Activated naive CD8-positive, alpha-beta T cell (primary cell): Measurements from ENCODE around the gene ALX3.

ENCODE experiments used
- H3K27ac Mint-ChIP-seq: one replicate; pipeline ENCODE4 v1.8.0; 2021; ENCODE audit warnings: mixed read lengths
- H3K27me3 Mint-ChIP-seq: one replicate; pipeline ENCODE4 v1.8.0; 2021; ENCODE audit warnings: mixed read lengths
- H3K36me3 Mint-ChIP-seq: one replicate; pipeline ENCODE4 v1.8.0; 2021; ENCODE audit warnings: mixed read lengths
- H3K4me1 Mint-ChIP-seq: one replicate; pipeline ENCODE4 v1.8.0; 2021; ENCODE audit warnings: low read depth, mixed read lengths
- H3K4me3 Mint-ChIP-seq: one replicate; pipeline ENCODE4 v1.8.0; 2021; ENCODE audit warnings: mild to moderate bottlenecking, mixed read lengths
- H3K9me3 Mint-ChIP-seq: one replicate; pipeline ENCODE4 v1.8.0; 2021; ENCODE audit warnings: low read depth, mixed read lengths

Gene ALX3

DNA sequence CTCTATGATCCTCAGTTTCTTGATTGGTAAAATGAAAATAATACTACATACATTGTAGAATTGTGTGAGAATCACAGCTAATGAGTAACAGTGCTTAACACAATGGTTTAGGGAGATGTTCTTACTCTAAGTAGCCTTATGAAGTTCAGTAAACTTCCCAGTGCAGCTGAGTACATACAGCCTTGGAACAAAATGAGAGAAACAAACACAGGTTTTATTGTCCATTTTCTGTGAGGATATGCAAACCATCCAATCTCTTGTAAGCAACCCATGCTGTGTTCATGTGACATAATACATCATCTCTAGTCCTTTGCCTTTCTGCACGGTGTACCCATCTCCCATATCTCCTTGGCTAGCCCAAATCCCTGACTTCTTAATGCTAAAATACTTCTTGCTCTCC is 50.7 kb downstream of the ALX3 start:
- no peaks in the 10 kb centered on the region for H3K27me3 Mint-ChIP-seq
- peak overlapping the region; percentile 16 for H3K27ac Mint-ChIP-seq
- peaks cover 15% of the 10 kb centered on the region for H3K36me3 Mint-ChIP-seq
- H3K4me1 Mint-ChIP-seq = no peaks in the 10 kb centered on the region
- no peak overlapping the region for H3K4me3 Mint-ChIP-seq
- H3K9me3 Mint-ChIP-seq = no peaks in the 10 kb centered on the region

DNA sequence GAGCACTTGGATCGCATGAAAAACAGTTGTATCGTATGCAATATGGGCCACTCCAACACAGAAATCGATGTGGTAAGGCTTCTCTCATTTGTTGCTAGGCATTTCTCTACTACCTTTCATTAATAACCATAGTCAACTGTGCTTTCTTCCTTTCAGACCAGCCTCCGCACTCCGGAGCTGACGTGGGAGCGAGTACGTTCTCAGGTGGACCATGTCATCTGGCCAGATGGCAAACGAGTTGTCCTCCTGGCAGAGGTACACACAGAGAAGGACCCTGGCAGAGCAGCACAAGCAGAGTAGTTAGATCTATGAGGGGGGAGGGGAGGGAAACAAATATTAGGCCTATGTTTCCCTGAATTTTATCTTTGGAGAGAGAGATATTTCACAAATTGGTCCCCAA is 52.1 kb downstream of the ALX3 start:
- H3K9me3 Mint-ChIP-seq = no peaks in the 10 kb centered on the region
- H3K27ac Mint-ChIP-seq = no peak overlapping the region
- no peaks in the 10 kb centered on the region for H3K4me1 Mint-ChIP-seq
- peaks cover 12% of the 10 kb centered on the region for H3K36me3 Mint-ChIP-seq
- no peak overlapping the region for H3K4me3 Mint-ChIP-seq
- no peaks in the 10 kb centered on the region for H3K27me3 Mint-ChIP-seq

DNA sequence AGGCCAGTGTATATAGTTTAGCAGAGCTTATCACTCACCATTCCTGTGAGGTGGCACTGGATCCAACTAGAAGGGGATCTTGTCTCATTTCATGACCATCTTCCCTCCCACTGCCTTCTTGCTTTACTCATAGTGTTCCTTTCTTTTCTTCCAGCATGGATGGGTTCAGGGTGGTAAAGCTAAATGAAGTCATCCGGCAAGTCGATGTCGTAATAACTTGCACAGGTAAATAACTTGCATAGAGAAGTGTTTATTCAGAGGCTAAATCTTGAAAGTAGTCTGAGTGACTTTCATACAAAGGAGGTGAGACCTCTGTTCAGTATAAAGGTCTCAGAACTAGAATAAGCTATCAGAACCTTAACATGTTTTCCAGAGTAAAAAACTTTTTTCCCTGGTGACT is 52.7 kb downstream of the ALX3 start:
- Mint-ChIP-seq H3K9me3 (no peaks in the 10 kb centered on the region), H3K27ac (no peak overlapping the region), H3K36me3 (peaks cover 13% of the 10 kb centered on the region), H3K27me3 (no peaks in the 10 kb centered on the region), H3K4me1 (no peaks in the 10 kb centered on the region), H3K4me3 (no peak overlapping the region)

DNA sequence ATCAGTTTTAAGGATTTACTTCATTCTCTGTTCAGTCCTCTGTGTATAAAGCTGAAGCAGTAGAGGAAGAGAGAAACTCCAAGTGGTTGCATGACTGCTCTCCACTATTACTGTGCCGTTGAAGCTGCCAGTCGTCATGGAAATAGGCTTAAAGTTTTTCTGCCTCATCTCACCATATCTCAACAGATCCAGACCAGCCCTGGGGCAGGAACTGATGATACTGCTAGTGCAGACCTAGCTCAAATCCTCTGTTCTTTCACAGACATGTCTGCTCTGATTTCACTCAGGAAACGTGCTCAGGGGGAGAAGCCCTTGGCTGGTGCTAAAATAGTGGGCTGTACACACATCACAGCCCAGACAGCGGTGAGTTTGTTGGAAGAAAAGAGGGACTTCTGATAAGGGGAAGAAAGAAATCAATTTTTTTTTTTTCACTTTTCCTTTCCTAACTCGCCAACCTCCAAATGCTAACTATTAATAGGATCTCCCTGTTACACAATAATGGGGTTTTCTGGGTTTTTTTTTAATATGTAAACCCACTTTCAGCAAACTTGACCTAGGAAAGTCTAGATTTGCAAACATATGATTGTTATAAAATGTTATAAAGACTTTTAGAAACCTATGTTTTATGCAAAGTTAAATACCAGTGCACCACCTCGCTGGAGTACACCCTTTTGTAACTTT is 58.2 kb downstream of the ALX3 start:
- H3K9me3 Mint-ChIP-seq = no peaks in the 10 kb centered on the region
- H3K36me3 Mint-ChIP-seq = peaks cover 13% of the 10 kb centered on the region
- no peaks in the 10 kb centered on the region for H3K27me3 Mint-ChIP-seq
- no peak overlapping the region for H3K27ac Mint-ChIP-seq
- no peak overlapping the region for H3K4me3 Mint-ChIP-seq
- peaks cover 2% of the 10 kb centered on the region for H3K4me1 Mint-ChIP-seq

DNA sequence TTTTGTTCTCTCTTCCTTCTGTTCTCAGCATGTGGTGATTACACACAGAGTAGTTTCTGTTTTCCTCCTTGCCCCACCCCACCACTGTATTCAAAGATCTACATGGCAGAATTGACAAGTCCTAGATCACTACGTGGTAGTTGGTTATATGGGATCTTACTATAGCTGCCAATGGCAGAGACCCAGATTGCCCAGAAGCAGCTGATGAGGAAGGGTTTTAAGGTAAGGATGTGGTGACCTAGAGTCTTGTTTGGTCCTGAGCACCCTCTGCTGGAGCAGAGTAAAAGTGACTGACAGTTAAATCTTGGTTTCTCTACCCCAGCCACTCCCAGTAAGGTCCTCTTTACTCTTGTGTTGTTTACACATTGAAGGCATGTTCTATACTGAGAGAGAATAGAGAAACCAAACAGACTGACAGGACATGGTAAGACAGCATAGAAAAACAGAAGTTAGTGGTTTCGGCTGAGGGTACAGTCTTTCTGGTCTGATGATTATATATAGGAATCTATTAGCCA is 58.9 kb downstream of the ALX3 start:
- H3K36me3 Mint-ChIP-seq = peaks cover 9% of the 10 kb centered on the region
- H3K4me1 Mint-ChIP-seq = peaks cover 2% of the 10 kb centered on the region
- H3K27me3 Mint-ChIP-seq = no peaks in the 10 kb centered on the region
- H3K9me3 Mint-ChIP-seq = no peaks in the 10 kb centered on the region
- no peak overlapping the region for H3K27ac Mint-ChIP-seq
- H3K4me3 Mint-ChIP-seq = no peak overlapping the region
